GM21737 (cell line): ENCODE data around the gene GRIA1.

ENCODE experiments used
- ATAC-seq: cut with Tn5 transposase; IDR thresholded peaks from one replicate; pipeline ENCODE4 v1.9.1; 2021; ENCODE audit warnings: mild to moderate bottlenecking, moderate library complexity; ENCODE audit not compliant: unreplicated experiment

The GRIA1 gene

DNA sequence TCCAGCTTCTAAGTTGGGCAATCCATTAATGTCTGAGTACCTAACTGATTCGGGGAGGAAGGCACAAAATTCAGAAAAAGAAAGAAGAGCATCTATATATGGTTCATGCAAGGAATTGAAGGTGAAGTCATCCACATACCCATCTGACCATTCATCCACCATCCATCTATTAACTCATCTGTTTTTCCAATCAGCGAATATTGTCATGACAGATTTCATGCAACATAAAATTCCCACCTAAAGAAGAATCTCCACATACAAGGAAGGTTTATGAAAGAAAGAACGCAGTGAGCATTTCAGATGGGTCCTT, 164.7 kb downstream of the GRIA1 start:
- ATAC-seq: no peak

DNA sequence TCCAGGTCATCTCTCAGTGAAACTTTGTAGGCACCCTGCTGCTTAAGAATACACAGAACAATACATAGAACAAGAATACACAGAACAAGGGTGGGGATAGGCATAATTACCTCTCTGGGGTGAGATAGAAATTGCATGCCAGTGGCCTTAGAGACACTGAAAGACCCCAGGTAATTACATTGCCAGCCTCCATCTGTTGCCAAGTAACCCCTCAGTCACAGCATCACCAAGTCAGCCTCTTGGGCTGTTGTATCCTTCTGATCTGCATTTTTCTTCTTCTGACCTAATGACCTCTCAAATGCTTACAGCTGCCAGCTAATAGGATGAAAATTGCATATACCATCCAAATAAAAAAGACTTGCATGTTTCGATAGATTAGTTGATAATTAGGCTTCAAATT, 167.7 kb downstream of the GRIA1 start:
- ATAC-seq: no peak

DNA sequence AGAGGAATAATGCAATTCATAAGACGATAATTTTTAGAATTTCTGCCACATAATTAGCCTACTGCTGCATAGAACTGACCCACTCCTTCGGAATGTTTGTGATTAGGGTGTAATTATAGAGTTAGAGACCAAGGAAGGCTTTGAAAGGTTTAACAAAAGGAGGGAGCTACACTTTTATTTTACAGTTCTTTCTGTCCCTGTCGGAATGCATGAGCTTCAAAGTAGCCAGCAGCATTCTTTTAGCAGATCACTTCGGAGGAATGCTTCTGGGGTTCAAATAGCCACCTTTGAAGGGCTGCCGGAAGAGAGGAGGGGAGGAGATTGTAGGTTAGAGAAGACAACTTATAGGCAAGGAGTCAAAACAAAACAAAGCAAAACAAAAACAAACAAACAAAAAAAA, 168.1 kb downstream of the GRIA1 start:
- no peak for ATAC-seq

DNA sequence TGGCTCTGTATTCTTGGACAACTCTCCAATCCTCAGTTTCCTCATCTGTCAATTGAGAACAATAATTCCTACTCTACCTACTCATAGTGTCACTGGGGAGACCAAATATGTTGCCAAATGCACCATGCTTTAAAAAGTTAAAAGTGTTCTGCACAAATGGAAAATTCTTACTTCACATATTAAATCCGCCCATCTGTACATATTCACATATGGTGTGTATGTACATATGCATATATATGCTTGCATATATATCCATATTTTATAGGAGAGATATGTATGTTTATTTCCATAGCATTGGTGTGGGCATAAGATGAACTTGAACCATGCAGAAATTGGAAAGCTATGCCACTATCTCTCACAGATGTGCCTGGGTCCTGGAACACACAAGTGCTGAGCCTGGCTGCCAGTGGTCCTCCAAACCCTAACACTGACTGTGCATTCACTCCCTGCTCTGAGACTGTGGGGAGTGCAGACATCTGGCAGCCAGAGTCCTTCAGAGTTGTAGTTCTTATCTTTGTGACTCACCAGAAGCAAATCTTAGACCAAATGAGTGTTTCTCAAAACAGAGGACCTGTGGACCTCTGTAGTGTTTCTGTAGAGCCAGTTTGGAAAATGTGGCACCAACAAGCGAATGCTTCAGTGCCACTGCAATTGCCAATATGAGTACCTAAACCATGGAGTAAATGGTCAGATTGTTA, 168.7 kb downstream of the GRIA1 start:
- no peak for ATAC-seq

DNA sequence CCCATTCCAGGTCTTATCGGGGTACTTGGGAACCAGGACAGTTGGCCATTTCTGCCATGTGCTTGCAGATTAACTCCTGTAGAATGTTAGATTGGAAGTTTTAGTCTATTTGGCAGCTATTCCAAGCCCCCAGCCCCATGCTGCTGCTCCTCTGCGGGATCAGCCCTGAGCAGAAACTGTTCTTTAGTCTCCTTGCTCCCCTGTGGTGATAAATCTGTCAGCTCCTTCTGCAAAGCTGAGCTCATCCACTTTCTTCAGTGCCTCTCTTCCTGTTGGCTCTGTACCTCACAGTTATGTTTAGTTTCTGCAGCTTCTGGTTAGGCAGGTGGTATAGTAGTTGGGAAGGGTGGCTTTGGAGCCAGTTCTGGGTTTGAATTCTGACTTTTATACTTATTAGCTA, 170.4 kb downstream of the GRIA1 start:
- no peak for ATAC-seq

DNA sequence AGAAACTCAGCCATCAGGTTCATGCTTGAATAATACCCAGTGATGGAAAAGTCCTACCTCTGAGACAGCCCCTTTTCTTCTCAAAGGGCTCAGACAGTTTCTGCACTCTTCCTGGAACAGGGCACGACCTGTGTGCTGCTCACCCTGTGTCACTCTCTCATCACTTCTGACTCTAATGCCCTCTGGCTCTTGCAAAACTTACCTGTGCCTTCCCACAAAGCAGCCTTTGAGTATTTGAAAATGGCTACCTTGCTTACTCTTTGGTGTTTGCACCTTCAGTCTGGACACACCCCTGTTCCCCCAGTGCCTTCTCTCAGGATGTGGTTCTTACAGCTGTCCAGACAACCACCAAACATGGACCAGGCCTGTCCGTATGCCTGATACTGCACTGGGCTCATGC, 171.4 kb downstream of the GRIA1 start:
- no peak for ATAC-seq

DNA sequence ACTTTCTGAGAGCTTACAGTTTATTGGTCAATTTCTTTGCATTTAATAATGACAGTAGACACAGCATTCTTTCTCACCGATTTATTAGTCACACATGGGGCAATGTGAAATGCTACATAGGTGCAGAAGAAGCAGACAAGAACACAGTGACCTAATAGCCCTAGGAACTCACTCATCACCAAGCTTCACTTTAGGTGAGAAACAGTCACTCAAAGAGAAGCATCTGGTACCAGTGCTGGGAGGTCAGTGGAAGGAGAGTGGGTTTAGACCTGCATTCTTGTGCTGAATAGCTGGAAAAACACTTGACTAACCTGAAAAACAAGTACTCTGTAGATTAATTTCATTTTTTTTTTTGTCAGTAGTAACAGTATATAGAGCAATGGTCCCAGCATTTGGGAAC, 179.6 kb downstream of the GRIA1 start:
- no peak for ATAC-seq

DNA sequence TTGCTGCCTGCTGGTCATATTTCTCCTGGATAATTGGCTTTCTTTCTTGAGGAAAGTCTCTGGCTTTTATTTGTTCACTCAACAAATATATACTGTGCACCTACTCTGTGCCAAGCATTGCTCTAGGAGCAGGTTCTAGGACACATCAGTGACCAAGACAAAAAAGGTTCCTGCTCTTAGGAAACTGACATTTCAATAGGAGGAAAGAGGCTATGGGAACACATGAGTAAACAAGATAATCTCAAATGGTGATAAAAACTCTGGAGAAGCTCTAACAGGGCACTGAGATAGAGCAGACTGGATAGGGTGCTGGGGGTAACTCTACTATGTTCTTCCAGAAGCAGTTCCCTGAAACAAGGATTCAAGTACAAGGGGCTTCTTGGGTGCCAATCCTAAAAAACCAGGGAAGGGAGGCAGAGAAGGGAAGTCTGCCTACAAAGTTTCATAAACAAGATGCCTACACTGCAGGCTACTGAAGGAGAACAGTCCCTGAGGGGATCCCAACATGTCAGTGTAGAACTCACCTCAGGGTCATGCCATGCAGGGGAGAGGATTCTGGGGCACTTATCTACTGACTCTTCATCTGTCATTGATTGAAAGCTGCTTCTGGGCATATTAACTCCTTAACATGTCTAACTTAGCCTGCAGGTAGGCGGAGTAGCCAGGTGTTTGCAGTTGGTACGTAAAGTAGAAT, 181.3 kb downstream of the GRIA1 start:
- ATAC-seq: no peak

DNA sequence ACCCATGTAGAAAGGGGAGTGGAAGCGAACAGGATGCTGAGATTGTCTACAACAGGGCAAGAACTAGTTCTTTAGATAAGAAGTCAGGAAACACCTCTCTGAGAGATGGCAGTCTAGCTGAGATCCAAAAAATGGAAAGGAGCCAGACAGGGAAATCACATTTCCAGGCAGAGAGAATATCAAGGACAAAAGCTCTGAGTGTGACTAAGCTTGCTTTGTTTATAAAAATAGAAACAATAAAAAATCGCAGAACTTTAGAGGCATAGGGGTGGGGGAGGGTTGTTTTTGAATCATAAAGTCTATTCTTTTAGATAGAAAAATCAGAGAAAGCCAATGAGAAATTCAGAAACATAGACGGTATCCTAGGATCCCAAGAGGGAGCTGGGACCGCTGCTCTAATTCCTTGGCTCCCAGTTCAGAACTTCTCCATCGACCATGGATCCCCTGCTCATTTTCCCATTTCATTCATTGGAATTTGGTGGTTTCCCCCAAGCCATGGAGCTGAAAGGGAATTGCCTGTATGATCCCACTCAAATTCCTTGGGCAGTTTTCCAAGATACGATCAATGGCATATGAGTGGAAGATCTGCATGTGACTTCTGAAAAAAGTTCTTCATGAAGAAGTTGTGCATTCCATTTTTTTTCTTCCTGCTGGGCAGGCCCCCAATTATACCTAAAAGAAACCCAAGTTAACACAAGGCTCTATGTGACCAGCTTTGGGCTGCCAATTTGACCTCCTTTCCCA, 182.0 kb downstream of the GRIA1 start:
- ATAC-seq: no peak

DNA sequence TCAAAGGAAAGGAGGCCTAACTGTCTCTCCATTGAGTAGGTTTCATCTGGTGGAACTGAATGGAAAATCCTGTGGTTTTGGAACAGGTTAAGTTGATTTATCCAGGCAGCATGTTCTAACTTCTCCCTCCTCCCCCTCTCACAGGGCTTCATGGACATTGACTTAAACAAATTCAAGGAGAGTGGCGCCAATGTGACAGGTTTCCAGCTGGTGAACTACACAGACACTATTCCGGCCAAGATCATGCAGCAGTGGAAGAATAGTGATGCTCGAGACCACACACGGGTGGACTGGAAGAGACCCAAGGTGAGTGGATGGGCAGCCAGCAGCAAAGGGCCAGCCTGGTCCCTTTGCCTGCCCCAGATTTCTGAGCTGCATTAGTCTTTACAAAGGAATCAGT, 183.9 kb downstream of the GRIA1 start:
- ATAC-seq: no peak

DNA sequence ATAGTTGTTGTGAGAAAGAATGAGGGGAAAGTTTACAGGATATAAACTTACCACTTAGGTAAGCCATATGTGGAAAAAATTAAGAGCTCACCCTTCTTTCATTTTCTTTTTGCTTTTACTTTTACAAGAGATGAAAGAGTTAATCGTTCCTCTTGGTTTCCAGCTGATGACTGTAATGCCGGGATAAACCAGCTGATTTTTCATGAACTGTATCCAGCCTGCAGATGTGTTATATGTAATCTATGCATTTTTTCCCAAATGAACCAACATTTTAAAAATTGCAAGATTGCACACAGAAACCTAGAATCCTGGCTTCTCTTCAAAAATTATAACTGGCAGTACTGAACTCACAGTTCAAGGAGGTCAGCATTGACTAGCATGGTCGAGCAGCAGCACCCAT, 185.9 kb downstream of the GRIA1 start:
- no peak for ATAC-seq

DNA sequence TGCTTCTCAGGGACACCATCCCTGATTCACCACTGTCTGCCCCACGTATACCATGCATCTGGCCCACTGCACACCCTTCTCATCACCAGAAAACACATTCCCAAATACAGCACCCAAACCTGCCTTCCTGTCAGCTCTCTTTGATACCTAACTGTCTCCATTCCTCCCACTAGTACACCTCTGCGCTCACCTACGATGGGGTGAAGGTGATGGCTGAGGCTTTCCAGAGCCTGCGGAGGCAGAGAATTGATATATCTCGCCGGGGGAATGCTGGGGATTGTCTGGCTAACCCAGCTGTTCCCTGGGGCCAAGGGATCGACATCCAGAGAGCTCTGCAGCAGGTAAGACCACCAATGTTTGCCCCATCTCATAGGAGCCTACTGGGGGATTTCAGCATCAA, 186.4 kb downstream of the GRIA1 start:
- ATAC-seq: no peak

DNA sequence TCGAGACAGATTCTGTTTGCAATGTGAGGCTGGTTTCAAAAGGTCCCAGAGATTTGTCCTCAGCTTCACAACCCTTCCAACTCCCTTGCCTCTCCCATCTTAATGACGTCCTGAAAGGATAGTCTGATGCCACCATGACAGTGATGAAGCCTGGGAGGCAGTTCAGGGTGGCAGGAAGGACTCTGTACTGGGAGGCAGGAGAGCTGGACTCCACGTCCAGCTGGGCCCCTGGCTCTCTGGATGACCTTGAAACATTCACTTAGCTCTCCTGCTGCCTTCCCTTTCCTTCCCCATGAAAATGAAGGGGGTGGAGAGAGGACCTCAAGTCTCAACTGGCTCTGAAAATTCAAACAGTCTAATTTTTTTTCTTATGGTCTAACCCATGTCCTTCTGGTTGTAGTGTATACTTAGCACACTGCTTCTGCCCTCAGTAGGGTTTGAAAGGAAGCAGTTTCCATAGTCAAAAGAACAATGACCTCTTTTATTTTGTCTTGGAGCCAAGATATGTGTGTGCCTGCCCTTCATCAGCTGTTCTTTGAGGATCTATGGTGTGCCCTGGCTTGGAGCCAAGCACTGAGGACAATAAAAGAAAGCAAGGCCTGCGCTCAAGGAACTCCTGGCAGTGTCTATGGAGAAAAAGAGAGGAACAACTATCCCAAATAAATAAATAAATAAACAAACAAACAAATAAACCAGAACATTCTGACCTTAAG, 188.3 kb downstream of the GRIA1 start:
- ATAC-seq: no peak

DNA sequence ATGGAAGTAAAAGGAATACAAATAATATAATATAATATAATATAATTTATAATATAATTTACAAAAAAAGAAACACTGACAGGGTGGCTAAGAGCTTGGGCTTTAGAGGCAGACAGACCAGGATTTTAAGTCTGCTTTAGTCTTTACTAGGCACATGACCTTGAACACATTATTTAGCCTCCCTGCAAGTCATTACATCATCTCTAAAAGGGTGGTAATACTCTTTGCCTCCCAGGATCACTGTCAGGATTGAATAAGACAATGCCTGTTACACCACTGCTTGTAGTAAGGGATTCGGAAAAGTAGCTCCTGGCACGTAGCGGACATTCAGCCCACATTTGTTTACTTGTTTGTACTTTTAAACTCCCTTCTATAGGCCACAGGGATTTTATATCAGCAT, 199.8 kb downstream of the GRIA1 start:
- no peak for ATAC-seq

DNA sequence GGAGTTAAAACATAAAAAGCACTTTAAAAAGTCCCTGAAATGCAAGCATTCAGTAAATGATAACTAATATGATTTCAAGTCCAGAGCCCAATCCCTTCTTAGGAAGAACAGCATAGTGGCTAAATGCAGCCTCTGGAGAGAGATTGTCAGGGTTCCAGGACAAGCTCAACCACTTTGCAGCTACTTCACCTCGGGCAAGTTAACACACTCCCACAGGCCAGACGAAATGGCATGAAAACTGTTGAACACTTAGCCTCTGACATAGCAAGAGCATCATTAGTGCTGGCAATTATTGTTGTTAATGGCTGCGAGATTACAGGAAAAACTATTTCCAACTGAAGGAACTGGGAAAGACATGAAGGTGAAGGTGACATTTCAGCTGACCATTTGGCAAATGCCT, 205.8 kb downstream of the GRIA1 start:
- ATAC-seq: no peak

DNA sequence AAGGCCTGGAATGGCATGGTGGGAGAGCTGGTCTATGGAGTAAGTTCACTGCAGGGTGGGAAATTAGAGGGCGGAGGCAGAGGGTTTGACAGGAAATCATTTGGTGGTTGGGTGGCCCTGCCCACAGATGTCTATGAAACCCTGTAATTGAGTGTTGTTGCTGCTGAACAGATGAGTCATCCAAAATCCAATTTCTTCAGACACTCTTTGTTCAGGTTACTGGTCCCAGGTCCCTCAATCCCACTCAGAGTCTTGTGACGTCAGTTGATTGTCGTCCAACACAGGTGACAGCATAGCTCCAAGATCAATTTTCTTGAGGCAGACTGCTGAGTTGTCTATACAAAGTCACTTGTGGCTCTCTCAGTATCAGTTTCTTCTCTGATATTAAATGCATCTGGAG, 208.6 kb downstream of the GRIA1 start:
- ATAC-seq: no peak

DNA sequence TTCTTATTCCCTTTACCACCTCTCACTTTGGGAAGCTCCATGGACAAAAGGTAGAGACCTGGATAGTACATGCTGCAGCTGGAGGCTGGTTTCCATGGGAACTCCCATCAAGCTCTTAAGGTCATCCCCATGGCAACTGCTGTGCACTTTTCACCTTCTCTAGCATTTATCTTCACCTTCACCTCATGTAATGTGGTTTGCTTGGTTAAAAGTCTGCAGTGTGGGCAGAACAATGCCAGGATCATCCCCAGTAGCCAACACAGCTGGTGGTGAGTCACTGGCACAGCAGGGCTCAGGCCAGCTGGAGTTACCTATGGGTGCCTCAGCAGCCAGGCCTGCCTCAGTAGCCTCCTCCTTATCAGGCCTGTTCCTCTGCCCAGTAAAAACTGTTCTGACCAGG, 210.5 kb downstream of the GRIA1 start:
- ATAC-seq: no peak

DNA sequence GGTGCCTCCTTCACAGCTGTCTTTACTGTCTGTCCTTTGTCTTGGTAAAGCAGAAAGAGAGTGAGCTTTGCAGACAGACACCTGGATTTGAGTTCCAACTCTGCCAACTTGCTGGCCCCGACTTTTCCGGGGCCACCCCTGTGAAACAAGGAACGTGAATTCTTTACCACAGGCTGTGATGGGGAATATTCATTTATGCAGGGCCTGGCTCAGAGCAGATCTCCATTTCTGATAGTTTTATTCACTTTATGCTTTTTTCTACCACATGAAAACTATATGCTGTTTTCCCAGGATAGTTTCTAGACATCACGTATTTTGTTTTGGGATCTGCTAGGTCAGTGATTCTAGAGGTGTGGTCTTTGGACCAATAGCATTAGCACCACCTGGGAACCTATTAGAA, 211.8 kb downstream of the GRIA1 start:
- ATAC-seq: no peak

DNA sequence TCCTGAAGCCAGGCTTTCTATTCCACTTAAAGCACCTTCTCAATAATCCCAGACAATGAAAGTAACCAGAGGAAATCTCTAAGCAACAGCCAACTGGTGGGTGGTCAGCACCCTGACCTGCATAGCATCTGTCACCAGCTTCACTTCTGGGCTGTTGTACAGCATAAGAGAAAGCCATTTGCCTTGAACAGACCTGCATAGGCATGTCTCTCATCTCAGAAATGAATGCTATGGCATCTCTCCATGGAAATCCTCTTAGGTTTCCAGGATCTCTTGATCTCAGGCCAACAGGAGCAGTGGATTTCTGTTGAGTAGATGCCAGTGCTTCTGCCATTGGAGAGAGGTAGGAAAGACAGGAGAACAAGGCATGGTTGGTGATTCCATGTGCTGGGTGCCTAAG, 213.6 kb downstream of the GRIA1 start:
- ATAC-seq: no peak

DNA sequence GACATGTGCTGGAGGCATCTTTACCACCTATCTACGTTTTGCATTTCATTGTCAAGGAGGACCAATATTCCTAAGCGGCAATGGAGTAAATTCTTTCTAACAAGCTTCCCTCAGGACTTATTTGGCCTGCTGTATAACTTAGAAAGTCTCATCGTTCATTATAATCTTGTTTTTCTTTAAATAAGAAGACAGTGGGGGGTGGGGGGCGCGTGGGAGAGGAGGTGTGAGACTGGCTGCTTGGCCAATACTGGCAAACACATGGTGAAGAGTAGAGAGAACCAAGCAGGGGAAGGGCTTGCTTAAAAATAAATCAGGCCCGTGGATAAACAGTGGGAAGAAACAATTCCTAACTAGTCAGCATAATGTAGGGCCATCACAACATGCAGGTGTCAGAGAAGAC, 217.2 kb downstream of the GRIA1 start:
- no peak for ATAC-seq

DNA sequence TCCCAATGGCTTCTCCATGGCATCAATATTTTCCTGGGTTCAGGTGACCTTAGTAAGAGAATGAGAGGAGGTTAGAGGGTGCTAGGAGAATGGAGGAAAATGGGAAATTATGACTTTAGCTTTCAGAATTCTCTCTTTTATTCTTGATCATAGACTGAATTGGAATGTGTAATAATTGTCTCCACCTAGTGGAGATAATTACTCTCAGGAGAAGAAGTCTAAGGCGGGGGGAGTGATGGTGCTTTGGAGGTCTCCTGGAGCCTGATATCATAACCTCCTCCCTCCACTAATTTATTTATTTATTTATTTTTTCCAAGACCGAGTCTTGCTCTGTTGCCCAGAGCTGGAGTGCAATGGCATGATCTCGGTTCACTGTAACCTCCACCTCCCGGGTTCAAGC, 221.3 kb downstream of the GRIA1 start:
- ATAC-seq: no peak

DNA sequence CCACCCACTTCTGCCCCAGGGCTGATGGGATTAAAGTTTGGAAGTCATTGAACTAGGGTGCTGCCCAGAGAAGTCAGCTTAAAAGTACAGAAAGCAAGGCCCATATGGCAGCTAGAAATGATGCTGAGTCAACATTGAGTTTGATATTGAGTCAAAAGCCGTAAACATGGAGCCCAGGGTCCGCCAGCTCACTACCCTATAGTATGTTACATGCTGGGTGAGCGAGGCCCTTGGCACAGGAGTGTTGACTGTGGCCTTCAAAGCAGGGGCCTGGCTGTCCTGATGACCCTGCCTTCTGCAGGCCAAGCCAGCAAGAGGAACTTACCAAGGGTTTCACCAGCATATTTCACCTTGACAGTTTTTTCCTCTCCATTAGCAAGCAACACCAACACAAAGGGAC, 222.5 kb downstream of the GRIA1 start:
- ATAC-seq: no peak
